GM12873 (cell line): ENCODE results near the gene XPOT.
A peak's percentile ranks its signal among the peaks of the same experiment; 100 is the strongest.

Source experiments
- TF ChIP-seq, protein P1 (sequence below): IDR thresholded peaks from 2 replicates; pipeline ENCODE4 v1.5.1; 2012; ENCODE audit warnings: low read depth, mild to moderate bottlenecking, moderate library complexity, low read length, control low read depth; ENCODE audit not compliant: insufficient read depth; ENCODE audit errors: missing control alignments

The XPOT gene

DNA sequence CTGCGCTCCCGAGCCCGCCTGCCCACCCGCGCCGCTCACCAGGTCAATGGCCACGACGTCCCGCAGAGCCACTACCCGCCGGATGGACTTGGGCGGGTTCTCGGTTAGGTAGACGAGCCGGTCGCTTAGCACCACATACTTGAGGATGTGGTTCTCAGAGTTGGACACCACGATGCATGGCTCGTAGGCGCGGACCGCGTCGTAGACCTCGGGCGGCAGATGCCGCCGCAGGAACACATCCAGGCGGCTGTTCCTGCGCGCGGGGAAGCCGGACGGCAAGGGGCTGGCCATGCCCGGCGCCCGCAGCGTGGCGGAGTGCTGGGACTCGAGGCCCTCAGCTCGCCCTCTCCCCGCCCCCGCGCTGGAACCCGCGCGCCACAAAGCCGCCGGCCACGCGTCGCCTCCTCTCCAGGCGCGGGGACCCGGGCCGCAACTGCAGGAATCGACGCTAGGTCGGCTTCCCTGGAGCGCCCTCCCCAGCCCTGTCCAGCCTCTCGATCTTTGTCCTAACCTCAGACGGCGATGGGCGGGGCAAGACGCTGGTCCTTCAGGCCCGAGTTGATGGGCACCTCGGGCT, 13.8 kb upstream of the XPOT start, which contains the start of gene C12orf56:
C12orf56 (minus strand) TSS at position 484 of the 577 bp plus-strand sequence; CDS start at position 291, 193 bp downstream.
- TF ChIP-seq, protein P1, sequence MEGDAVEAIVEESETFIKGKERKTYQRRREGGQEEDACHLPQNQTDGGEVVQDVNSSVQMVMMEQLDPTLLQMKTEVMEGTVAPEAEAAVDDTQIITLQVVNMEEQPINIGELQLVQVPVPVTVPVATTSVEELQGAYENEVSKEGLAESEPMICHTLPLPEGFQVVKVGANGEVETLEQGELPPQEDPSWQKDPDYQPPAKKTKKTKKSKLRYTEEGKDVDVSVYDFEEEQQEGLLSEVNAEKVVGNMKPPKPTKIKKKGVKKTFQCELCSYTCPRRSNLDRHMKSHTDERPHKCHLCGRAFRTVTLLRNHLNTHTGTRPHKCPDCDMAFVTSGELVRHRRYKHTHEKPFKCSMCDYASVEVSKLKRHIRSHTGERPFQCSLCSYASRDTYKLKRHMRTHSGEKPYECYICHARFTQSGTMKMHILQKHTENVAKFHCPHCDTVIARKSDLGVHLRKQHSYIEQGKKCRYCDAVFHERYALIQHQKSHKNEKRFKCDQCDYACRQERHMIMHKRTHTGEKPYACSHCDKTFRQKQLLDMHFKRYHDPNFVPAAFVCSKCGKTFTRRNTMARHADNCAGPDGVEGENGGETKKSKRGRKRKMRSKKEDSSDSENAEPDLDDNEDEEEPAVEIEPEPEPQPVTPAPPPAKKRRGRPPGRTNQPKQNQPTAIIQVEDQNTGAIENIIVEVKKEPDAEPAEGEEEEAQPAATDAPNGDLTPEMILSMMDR: no peak

DNA sequence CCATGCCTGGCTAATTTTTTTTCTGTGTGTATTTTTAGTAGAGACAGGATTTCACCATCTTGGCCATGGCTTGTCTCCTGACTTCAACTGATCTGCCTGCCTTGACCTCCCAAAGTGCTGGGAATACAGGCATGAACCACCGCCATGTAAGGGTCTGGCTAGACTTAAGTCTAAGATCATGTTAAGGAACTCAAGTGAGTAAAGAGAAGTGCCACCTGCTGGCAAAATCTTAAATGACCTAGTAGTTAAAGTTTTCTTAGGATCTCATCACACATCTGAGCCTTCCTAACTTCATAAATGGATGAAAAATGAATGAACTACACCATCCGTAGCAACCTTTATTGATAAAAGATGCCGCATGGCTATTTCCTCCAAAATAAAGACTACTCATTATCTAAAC, 12.0 kb upstream of the XPOT start:
- TF ChIP-seq, protein P1: peak; percentile 42

DNA sequence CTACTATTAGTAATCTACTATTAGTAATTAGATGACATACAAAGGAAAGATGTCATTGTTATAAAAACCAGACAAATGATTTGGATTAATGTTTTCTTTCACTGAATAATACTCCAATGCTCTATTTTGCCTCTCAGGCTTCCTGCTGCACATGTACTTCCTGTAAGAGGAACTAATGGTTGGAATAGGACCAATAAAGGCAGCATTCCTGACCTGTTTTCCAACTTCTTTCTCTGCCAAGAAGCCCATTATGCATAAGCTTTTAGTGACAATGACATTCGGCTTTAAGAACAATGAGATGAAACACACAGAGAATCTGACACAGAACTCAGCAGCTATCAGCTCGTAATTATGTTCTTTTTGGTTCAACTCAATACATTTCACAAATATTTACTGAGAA, 8.5 kb upstream of the XPOT start:
- TF ChIP-seq, protein P1: no peak

DNA sequence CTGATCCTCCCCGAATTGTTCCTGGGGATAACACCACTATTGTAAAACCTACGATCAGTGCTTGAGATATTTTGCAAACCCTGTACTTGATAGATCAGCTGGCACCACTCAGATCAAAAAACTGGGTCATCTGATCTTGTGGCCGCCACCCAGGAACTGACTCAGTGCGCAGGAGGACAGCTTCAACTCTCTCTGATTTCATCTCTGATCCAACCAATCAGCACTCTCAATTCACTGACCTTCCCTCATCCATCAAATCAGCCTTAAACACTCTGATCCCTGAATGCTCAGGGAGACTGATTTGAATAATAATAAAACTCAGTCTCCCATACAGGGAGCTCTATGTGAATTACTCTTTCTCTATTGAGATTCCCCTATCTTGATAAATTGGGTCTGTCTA, 4.2 kb upstream of the XPOT start:
- TF ChIP-seq, protein P1: no peak

DNA sequence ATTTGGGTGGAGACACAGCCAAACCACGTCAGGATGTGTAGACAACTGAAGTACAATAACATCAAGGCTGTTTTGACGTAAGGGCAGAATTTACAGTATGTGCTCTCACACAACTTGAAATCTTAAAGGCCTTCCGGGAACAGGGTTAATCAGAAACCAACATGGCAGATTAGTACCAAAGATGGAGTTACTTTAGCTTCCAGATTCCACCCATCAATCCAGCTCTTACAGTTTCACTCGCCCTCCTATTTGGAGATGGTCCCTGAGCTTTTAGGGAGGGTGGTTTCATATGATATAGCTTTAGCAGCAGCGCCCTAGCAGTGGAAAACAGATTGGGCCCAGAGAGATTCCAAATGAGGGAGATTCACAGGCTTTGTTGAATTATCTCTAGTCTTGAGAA, 2.0 kb upstream of the XPOT start:
- TF ChIP-seq, protein P1: no peak

DNA sequence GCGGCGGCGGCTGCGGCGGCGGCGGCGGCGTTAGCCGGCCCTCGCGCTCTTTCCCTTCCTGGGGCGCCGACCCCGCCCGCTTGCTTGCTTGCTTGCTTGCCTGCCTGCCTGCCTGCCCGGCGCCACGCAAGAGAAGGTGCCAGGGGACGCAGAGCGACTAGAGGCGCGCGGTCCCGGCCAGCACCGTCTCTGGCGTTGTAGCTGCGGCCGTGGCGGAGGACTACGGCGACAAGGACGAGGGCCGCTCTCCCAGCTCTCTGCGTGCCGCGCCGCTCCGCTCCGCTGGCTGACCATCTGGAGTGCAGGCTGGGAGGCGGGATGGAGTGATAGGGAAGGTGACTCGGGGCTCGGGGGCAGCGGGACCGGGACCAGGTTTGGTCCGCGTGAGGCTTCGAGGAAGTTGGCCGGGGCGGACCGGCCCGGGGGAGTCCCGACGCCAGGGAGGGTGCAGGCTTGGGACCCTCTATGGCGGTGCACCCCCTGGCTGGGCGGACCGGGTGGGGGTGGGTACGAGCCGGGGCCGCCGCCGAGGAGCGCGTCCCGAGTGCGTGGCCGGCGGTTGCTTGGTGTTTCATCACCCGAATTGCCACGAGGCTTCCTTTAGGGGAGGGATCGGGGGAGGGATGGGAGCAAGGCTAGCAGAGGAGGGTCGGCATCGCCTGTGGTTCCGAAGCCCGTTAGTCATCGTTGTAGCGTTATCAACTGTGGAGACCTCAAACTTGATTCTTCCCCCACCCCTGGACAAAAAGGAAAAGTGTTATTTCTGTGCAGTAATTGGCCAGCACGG, 471 bp downstream of the XPOT start:
- TF ChIP-seq, protein P1: no peak

DNA sequence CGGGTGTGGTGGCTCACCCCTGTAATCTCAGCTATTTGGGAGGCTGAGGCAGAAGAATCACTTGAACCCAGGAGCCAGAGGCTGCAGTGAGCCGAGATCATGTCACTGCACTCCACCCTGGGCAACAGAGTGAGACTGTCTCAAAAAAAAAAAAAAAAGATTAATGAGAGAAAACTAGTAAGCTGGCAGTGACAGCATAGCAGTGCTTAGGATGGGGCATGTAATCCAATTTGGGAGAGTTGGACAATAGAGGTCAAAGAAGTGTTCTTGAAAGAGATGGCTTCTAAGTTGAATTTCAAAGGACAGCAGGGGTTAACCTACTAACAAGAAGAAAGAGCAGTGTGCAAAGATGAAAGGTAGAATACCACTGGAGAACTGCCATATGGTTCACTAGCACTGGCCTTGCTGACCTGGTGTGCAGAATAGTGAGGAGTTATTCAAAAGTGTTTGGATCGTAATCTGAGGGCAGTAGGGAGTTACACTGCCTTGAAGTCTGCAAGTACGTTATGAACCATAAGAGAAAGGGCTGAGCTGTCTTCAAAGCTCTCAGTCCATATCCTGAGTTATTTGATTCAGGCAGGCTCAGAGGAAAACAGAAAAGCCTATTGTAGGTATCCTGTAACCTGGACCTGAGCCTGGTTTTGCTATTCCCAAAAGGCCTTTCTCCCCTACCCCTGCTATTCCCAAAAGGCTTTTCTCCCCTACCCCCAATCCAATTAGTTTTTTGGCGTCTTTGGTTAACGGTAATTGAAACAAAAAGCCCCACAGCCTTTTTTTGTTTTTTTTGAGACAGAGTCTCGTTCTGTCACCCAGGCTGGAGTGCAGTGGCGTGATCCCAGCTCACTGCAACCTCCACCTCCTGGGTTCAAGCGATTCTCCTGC, 3.4 kb downstream of the XPOT start:
- TF ChIP-seq, protein P1: no peak
